Measurements from ENCODE around the gene RALGAPA1. TPM values are rescaled to one million over a fixed set of nuclear protein-coding genes. Genes with fewer than 3 reads are reported as not detected.

Gene RALGAPA1
- total RNA-seq, 1 experiment from 2014 or later = 30.0 TPM

DNA sequence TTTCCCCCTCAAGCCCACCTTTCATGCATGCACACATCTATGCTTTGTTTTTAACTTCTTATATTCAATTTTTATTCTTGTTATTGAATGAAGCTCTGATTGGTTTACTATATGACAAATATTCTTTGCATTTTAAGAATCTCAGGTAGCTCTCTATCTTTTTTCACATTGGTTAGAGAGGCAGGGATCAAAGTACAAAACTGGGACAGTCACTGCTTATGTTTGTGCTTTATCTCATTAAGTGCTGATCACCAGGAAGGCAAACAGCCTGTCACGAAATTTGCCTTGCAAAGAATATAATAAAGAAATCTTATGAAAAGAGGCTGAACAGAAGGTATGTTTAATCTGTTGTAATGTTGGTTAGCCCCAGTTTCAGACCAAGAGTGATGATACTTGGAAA, 304.8 kb downstream of the RALGAPA1 start:
- H3K79me2 ChIP-seq (ENCODE audit: low read depth) = no peaks in the 10 kb centered on the region
- ChIA-PET CTCF (no interaction called here), POLR2A (ENCODE audit: unreplicated experiment) (interaction anchor here (0.6 kb wide), 1 partner anchor 192 kb away, joined by 4 read pairs; no protein-coding TSS in a partner anchor)
- no peak overlapping the region for H3K4me2 ChIP-seq
- no peak for TF ChIP-seq EZH2 (IDR thresholded peaks at IDR 0.05; ENCODE audit: low read depth)
- TF ChIP-seq, protein P1, sequence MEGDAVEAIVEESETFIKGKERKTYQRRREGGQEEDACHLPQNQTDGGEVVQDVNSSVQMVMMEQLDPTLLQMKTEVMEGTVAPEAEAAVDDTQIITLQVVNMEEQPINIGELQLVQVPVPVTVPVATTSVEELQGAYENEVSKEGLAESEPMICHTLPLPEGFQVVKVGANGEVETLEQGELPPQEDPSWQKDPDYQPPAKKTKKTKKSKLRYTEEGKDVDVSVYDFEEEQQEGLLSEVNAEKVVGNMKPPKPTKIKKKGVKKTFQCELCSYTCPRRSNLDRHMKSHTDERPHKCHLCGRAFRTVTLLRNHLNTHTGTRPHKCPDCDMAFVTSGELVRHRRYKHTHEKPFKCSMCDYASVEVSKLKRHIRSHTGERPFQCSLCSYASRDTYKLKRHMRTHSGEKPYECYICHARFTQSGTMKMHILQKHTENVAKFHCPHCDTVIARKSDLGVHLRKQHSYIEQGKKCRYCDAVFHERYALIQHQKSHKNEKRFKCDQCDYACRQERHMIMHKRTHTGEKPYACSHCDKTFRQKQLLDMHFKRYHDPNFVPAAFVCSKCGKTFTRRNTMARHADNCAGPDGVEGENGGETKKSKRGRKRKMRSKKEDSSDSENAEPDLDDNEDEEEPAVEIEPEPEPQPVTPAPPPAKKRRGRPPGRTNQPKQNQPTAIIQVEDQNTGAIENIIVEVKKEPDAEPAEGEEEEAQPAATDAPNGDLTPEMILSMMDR (conservative IDR thresholded peaks at IDR 0.05) = no peak
- intact Hi-C loops (cut with micrococcal nuclease; ENCODE audit: unreplicated experiment) = no loop called here
- no peaks in the 10 kb centered on the region for H3K27me3 ChIP-seq (ENCODE audit: insufficient read depth, low read depth)
- no peaks in the 10 kb centered on the region for H3F3A ChIP-seq (ENCODE audit: insufficient read depth, low read depth)
- H3K9me3 ChIP-seq (ENCODE audit: insufficient read depth, low read depth) = no peaks in the 10 kb centered on the region
- no peaks in the 10 kb centered on the region for H3K36me3 ChIP-seq (ENCODE audit: low read depth)
- no peak overlapping the region for H3K4me3 ChIP-seq
- H4K20me1 ChIP-seq (ENCODE audit: insufficient read depth) = no peaks in the 10 kb centered on the region
- no peaks in the 10 kb centered on the region for H3K9me2 ChIP-seq (ENCODE audit: insufficient read depth)
- no peak overlapping the region for H2AFZ ChIP-seq
- no TSS peak for BruUV-seq (replicated peaks)
- H3K4me1 ChIP-seq (replicated peaks; ENCODE audit: insufficient read depth) = no peaks in the 10 kb centered on the region
- no peak overlapping the region for H3K27ac ChIP-seq
- no peak for DNase-seq

DNA sequence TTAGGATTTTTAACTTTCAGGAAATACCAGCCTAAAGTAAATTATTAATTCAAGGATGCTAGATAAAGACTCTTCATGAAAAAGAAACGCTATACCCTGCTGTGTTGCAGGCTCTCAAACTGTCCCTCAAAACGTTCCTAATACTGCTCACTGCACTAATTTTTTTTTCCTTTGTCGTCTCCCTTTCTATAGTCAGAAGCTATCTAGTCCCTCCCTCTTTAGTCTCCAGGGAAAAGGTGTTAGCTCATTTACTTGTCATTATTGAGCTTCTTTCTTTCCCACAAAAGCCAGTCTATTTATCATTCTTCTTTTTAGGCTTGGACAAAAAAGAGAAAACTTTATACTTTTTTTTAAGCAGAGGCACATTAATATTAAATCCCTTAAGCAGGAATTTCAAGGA, 305.4 kb downstream of the RALGAPA1 start:
- BruUV-seq (replicated peaks) = no TSS peak
- no peak for DNase-seq
- no peaks in the 10 kb centered on the region for H3K4me1 ChIP-seq (replicated peaks; ENCODE audit: insufficient read depth)
- no peak overlapping the region for H3K4me3 ChIP-seq
- H3K9me3 ChIP-seq (ENCODE audit: insufficient read depth, low read depth) = no peaks in the 10 kb centered on the region
- intact Hi-C loops (cut with micrococcal nuclease; ENCODE audit: unreplicated experiment) = no loop called here
- ChIA-PET POLR2A (ENCODE audit: unreplicated experiment) (interaction anchor here (0.6 kb wide), 1 partner anchor 193 kb away, joined by 4 read pairs; no protein-coding TSS in a partner anchor), CTCF (interaction anchor here (0.7 kb wide), 1 partner anchor 617 kb away, joined by 4 read pairs; no protein-coding TSS in a partner anchor)
- no peak for TF ChIP-seq EZH2 (IDR thresholded peaks at IDR 0.05; ENCODE audit: low read depth)
- TF ChIP-seq, protein P1 (conservative IDR thresholded peaks at IDR 0.05) = no peak
- no peak overlapping the region for H3K27ac ChIP-seq
- no peaks in the 10 kb centered on the region for H3F3A ChIP-seq (ENCODE audit: insufficient read depth, low read depth)
- no peak overlapping the region for H2AFZ ChIP-seq
- no peaks in the 10 kb centered on the region for H4K20me1 ChIP-seq (ENCODE audit: insufficient read depth)
- H3K4me2 ChIP-seq = no peak overlapping the region
- no peaks in the 10 kb centered on the region for H3K36me3 ChIP-seq (ENCODE audit: low read depth)
- no peaks in the 10 kb centered on the region for H3K27me3 ChIP-seq (ENCODE audit: insufficient read depth, low read depth)
- no peaks in the 10 kb centered on the region for H3K9me2 ChIP-seq (ENCODE audit: insufficient read depth)
- no peaks in the 10 kb centered on the region for H3K79me2 ChIP-seq (ENCODE audit: low read depth)

DNA sequence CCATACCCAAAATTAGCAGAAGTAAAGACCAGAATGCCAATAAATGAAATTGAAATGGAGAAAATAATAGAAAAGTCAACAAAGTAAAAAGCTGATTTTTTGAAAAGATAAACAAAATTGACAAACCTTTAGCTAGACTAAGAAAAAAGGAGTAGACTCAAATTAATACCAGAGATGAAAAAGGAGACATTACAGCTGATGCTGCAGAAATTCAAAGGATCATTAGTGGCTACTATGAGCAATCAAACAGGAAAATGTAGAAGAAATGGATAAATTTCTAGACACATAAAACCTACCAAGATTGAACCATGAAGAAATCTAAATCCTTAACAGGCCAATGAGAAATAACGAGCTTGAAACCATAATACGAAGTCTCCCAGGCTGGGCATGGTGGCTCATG, 309.9 kb downstream of the RALGAPA1 start:
- Histone ChIP-seq H3K27ac (no peak overlapping the region), H3K4me2 (no peak overlapping the region), H3K4me3 (no peak overlapping the region), H3K36me3 (ENCODE audit: low read depth) (no peaks in the 10 kb centered on the region), H4K20me1 (ENCODE audit: insufficient read depth) (no peaks in the 10 kb centered on the region), H2AFZ (no peak overlapping the region), H3K9me3 (ENCODE audit: insufficient read depth, low read depth) (no peaks in the 10 kb centered on the region), H3K79me2 (ENCODE audit: low read depth) (no peaks in the 10 kb centered on the region), H3F3A (ENCODE audit: insufficient read depth, low read depth) (no peaks in the 10 kb centered on the region), H3K9me2 (ENCODE audit: insufficient read depth) (no peaks in the 10 kb centered on the region), H3K27me3 (ENCODE audit: insufficient read depth, low read depth) (no peaks in the 10 kb centered on the region), H3K4me1 (replicated peaks; ENCODE audit: insufficient read depth) (no peaks in the 10 kb centered on the region)
- BruUV-seq (replicated peaks) = no TSS peak
- DNase-seq = no peak
- POLR2A ChIA-PET (ENCODE audit: unreplicated experiment) = no interaction called here
- CTCF ChIA-PET = no interaction called here
- TF ChIP-seq, protein P1 (conservative IDR thresholded peaks at IDR 0.05) = no peak
- no peak for TF ChIP-seq EZH2 (IDR thresholded peaks at IDR 0.05; ENCODE audit: low read depth)
- intact Hi-C loops (cut with micrococcal nuclease; ENCODE audit: unreplicated experiment) = no loop called here

Measured in PC-9 (cell line).